NB4 (cell line): ENCODE data around the gene THOC6.

ENCODE experiments used
- DNase-seq: peaks from one replicate; pipeline ENCODE4 v3.0.0; 2010; ENCODE audit warnings: low read depth
- H3K4me3 ChIP-seq: one replicate; pipeline ENCODE4 v1.5.1; 2011; ENCODE audit warnings: mild to moderate bottlenecking, low read depth, low read length, moderate library complexity
- CTCF ChIP-seq: IDR thresholded peaks from one replicate; pipeline ENCODE4 v1.5.1; 2012; ENCODE audit warnings: low read depth, low read length
- MAX ChIP-seq: IDR thresholded peaks from 2 replicates; pipeline ENCODE4 v1.6.1; 2011; ENCODE audit warnings: low read depth, low read length
- MYC ChIP-seq: IDR thresholded peaks from 2 replicates; pipeline ENCODE4 v1.6.1; 2011; ENCODE audit warnings: low read depth, low read length
- POLR2A ChIP-seq: IDR thresholded peaks from 2 replicates; pipeline ENCODE4 v1.6.1; 2011; ENCODE audit warnings: mild to moderate bottlenecking; ENCODE audit not compliant: insufficient read length; ENCODE audit errors: extremely low read depth

The THOC6 gene

GRCh38 chr16:3042376-3042775, 18.5 kb downstream of the THOC6 start:
- peak; percentile 69 for DNase-seq
- no peak overlapping the region for H3K4me3 ChIP-seq
- TF ChIP-seq MAX (no peak), CTCF (no peak), POLR2A (no peak), MYC (no peak)

- TF ChIP-seq POLR2A (no peak), MYC (no peak), CTCF (no peak), MAX (no peak)
- DNase-seq: no peak
- peak overlapping the region; percentile 32 for H3K4me3 ChIP-seq
Measured at GRCh38 chr16:3044708-3045107, 20.9 kb downstream of the THOC6 start.

GRCh38 chr16:3045758-3046640, 22.2 kb downstream of the THOC6 start, which contains the start of gene MMP25:
MMP25 (plus strand) TSS chr16:3046561; CDS start chr16:3046918, 357 bp downstream.
- H3K4me3 ChIP-seq: peak within 1 kb of the TSS; percentile 58
- TF ChIP-seq MAX: 0 out of 2 replicates have a peak, but pooled peaks have one; percentile 32
- TF ChIP-seq POLR2A: no peak
- TF ChIP-seq MYC: no peak
- peak; percentile 83 for DNase-seq

- H3K4me3 ChIP-seq: peak overlapping the region; percentile 44
- TF ChIP-seq MYC: no peak
- no peak for TF ChIP-seq MAX
- no peak for TF ChIP-seq POLR2A
- TF ChIP-seq CTCF: no peak
- DNase-seq: peak; percentile 55
Measured at GRCh38 chr16:3046641-3047386, 23.0 kb downstream of the THOC6 start.

GRCh38 chr16:3047387-3047720, 23.5 kb downstream of the THOC6 start:
- DNase-seq: no peak
- TF ChIP-seq POLR2A (no peak), CTCF (no peak), MYC (no peak), MAX (no peak)
- H3K4me3 ChIP-seq: peak overlapping the region; percentile 44

- no peak for DNase-seq
- no peak overlapping the region for H3K4me3 ChIP-seq
- TF ChIP-seq MAX (no peak), MYC (no peak)
Measured at GRCh38 chr16:3049921-3050481, 26.2 kb downstream of the THOC6 start.
